ENCODE measurements around the gene TMTC1.

Gene TMTC1

DNA sequence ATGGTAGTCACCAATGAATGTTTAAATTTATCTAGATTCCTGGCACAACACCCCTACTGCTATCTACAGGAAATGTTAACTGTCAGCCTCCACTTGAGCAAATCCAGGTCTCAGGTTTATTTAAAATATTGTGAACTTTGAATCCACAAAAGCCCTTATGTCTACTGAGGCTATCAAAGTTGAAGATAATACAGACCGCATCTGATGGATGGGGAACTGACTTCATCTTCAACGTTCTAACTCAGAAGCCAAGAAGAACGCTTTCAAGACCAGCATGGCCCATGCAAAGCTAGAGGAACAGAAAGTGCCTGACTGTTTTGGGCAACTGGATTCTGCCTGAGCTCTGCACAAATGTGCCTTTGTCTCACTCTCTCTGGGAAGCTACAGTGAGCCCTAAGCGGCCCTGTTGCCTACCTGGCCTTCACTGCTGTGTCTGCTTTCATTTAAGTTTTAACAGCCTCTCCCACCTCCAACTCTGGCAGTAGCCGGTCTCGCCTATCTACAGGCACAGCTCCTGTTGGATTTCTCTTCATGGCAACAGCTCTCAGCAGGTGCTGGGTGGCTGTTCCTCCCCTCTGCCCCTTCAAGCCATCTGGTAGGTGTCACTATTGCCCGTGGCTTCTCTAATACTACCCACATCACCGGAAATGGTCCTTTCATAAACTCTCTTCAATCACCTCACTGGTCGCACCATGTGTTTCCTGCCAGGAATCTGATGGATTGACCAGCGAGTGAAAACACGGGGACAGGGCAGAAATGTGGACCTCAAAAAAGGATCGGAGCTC, 174.1 kb downstream of the TMTC1 start:
- peak; percentile 46 for DNase-seq

DNA sequence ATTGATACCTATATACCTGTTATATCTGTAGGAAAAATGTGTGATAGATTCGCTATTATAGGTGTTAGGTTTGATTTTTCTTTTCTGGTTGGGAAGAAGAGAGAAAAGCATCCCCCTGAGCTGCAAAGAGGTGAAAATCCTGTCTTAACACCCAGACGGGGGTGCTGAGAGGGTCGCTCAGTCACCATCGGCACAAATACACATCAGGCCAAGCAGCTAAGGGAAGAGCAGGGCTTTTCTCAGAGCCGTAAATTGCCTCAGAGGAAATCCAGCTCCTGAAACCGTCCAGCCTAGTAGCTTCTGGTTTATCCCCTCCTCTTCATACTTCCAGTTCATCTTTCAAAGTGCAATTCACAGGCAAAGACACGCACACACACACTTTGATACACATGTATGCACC, 175.2 kb downstream of the TMTC1 start:
- no peak for DNase-seq

DNA sequence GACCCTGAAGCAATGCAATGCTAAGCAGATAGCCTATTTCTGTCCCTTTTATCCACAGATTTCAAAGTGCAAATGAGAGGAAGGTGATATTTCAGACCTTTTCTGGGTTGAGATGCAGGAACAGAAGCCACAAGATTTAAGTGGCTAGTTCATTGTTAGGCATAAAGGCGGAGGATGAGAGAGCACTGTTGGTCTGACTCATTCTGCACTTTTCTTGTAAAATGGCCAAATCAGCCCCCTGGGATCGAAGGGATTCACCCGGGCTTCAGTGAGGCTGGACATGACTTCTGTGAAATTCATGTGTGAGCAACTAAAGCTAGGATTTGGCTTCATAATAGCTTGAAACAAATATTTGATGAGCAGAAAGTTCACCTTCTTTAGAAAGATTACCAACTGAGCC, 184.4 kb downstream of the TMTC1 start:
- no peak for DNase-seq

DNA sequence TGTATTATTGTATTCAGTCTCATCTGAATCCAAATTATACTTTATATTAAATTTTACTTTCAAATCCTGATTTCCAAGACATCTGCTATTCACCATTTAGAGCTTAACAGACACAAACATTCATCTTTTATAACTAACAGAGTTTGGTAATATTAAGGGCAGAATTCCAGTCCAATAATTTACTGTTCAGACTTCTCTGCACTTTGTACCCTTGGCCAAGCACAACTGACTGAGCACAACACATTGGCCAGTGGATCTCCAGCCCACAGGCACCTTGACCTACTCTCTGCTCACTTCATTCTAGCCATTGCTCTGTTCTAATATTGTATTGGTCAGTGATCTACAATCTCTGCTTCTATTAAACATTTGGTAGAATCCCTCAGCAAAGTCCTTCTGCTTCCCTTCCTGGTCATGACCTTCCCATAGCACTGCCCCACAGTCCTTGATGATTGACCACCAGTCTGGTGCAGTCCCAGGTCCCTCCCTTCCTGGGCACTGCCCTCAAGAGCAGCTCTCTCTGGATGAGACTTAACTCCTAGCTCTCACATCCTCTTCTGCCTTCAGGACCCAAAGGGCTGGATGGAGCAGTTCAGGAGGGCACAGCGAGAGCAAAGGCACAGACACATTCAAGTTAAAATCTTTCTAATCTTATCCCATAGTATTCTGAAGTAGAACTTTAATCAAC, 188.5 kb downstream of the TMTC1 start:
- no peak for DNase-seq

DNA sequence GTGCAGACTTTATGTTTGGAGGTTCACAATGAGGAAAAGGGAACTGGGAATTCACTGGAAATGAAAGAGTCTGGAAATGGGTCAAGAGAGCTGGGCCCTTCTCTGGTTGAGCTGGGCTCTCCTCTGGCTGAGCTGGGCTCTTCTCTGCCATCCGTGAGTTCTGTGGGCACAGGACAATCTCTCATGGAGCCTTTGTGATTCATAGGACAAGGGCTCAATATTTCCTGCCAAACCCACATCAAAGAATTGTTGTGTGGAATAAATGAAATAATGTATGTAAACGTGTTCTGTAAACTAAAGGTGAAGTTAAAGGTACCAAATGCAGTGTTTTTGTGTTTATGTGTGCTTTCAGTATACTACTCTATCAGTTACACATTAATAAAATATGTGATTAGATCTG, 190.7 kb downstream of the TMTC1 start:
- no peak for DNase-seq

DNA sequence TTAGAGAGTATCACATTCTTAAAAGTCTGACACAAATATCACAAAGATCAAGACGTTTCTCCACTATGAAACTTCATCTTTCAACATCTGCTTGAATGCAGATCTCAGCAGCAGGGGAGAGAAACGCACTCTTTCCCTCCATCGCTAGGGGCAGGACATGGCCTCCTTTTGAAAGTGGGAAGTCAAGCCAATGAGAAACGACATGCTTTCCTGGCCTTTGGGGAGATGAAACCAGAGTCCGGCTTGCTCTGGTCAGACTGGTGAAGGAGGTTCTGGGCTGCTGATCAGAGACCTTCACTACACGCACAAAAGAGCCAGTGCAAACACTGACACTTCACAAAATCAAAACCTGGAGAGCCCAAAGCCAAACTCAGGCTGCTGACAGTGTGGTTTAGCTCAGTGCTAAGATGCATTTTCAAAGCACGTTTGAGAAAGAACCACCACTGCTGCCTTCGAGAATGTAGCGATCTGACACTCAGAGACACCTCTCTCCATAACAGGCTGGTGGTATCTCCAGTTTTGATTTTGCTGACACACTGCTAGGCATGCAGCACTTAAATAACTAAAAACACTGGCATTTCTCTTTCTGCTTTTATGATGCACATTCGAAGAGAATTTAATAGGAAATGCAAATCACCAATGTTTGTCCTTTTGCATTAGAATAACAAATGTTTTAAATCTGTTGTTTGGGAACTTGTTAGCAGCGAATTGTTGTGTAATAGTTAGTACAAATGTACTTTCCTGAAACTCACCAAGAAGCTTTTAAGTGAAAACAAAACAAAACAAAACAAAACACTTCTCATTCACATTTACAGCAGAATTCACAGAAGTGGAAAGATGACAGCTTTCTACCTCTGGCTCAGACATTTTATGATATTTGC, 192.4 kb downstream of the TMTC1 start:
- DNase-seq = no peak

DNA sequence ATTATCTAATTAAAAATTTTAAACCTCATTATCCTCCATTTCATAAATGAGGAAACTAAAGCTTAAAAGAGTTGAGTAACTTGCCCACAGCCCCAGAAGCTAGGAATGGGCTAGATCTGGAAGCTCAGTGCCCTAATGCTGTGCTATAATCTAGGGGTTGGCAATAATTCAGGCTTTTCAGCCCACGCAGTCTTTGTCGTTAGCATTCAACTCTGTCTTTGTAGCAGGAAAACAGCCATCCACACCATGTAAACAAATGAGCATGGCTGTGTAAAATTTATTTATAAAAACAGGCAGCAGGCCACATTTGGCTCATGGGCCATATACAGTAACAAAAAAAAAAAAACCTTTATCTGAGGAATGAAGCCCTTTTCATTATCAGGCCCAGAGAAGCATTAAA, 193.9 kb downstream of the TMTC1 start:
- no peak for DNase-seq

DNA sequence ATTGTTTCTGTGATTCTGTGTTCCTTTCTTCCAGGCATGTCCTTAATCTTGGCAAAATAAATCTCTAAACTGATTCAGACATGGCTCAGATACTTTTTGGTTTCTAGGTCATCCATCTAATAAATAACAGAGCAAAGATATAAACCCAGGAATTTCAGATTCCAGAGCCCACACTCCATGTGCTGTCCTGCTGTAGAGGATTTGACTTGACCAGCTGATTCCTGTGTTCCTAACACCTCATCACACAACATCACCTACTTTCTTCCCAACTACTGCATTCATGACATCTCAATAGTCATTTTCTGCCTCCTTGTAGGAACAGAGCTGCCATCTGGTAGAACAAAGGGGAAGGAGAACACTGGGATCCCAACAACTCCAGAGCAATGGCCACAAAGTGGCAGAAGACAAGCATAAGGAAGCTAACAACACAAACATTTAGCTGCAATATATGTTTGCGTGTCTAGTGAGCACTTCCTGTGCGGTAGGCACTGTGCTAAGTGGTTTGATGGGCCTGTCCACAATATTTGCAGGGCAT, 194.4 kb downstream of the TMTC1 start:
- no peak for DNase-seq

DNA sequence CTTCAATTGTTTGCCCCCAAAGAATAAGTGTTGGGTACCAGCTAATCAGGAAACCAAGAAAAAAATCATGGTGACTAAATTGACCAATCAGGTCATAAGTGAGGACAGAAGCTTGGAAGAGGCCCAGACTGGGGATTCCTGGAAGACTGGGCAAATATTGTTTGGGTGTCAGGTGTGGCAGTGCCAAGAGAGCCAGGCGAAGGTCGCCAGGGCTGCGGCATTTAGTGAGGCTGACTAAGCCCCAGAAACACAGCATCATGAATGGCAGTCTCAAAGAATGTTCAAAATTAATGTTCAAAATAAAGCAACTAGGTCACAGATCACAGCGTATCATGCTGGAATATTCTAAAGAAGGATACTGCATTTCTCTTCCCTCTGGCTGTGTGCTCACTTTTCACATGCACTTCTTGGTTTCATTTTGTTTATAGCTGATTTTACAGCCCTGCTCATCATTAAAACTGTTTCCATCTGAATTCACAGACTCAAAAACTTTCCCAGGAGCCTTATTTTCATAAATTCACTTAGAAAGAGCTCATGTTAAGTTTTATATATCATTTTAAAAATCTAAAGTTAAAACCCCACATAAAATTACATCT, 201.0 kb downstream of the TMTC1 start:
- no peak for DNase-seq

DNA sequence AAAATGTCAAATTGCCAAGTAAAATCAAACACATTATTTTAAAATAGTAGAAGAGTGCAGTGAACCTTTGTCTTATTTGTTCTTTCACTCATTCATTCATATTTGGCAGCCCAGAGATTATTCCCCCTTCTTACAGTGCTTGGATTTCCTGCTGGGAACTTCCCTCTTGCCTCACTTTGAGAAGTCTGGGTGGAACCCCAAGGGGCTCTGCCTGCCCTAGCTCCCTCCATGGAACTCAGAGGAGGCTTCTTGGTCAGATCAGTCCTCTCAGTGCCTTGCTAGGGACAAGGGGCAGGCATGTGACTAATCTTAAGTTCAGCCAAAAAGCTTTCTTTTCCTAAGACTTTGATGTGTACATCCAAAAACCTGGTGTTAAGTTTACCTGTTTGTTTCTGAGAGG, 201.6 kb downstream of the TMTC1 start:
- DNase-seq = no peak

DNA sequence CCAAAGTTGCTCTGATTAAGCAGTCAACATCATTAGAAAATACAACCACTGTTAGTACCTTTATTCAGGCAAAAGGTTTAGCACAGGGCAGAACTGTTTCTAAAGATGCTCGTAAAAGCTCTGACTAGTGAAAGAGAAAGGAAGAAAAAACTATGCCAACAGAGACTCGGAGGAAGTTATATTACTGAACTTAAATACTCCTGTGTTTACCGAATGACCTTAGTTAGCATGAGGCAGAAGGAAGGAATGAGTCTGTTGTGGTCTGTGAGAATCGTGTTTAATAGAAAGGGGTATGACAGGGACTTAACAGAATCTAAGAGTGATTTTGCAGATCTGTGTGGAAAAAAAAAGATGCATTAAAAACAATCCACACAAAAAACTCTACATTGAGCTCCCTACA, 202.1 kb downstream of the TMTC1 start:
- no peak for DNase-seq

DNA sequence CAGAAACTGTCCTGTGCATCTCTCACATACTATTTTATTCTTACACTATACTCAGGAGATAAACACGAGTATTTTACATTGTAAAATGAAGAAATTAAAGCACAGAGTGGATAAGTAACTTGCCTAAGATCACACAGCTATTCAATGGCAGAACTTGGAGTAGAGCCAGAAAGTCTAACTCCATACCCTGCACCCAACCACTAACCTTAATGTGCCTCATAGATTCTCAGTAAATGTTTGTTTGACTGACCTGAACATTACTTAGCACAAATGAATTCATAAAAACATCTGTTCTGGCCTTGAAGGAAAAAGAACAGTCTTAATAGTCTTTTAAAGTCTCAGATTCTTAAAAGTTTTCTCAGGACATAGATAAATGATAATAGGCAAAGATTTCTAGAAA, 202.8 kb downstream of the TMTC1 start:
- no peak for DNase-seq

DNA sequence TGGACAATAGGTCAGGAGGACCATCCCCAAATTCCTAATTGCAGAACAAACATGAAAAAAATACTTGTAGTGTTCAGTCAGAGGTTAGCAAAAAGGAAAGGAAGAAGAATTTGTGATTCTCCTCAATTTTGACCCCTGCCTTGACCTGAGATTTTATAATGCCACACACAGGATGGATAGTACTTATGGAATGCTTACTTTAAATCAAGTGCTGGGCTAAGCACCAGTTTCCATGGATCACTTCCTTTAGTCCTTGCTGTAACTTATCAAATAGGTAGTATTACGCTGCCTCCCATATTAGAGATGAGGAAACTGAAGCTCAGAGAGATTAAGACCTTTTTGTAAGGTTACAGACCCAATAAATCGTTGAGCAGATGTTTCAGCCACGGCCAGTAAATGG, 205.0 kb downstream of the TMTC1 start:
- DNase-seq = no peak

DNA sequence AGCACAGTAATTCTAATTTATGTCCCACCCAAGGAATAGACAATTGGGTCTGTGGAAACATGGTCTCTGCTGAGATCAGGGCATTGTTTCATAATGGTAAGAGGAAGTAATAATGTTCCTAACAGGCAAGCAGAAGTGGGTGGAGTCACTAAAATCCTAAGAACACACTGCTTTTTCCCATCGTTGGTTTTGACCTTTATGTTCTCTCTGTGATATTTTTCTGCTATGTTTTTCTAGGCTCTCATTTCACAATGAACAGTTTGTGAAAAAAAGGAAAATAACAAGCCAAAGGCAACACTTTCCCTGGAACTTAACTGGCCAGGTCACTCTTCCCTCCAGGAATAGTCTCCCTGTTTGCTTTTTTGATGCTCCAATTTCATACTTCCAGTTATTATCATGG, 205.7 kb downstream of the TMTC1 start:
- no peak for DNase-seq

DNA sequence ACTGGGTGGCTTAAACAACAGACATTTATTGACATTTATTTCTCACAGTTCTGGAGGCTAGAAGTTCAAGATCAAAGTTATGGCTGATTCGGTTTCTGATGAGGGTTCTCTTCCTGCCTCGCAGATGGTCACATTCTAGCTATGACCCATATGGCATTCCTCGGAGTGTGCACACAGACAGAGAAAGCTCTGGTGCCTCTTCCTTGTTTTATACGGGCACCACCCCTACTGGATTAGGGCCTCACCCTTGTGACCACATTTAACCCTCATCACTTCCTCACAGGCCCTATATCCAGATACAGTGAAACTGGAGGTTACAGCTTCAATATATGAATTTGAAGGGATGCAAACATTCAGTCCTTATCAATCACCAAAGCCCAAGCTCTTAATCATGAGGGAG, 209.2 kb downstream of the TMTC1 start:
- no peak for DNase-seq

DNA sequence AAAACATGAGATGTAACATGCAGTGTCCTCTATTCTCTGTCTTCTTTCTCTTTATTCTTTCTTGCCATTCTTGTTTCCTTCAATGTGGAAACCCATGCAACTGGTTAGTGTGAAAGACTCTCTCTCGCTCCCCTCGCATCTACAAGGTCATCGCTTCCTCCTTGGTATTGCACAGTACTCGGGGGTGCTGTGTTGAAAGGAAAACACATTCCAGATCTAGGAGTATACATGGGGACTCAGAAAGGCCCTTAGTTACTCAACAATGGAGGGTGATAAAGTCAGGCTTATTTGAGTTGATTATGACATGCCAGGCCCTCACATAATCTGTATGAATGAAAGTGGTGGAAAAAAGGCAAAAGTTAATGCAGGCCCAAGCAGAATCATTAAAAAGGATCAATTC, 210.8 kb downstream of the TMTC1 start:
- DNase-seq = no peak

DNA sequence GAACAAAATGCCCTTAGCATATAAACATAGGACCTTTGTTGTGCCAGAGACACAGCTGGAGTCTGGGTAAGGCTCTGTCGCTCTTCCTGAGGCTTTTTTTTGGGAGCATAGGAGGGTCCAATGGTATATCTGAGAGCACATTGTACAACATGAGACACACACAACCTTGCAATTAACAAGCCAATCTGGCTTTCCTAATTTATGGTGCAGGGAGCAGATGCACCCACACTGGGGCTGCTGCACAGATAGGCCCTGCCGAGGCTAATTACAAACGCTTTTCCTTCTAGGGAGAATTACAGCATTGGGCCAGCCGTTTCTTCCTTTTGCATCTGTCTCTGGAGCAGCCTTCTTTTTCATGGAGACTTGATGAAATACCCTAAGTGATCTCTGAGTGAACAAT, 211.3 kb downstream of the TMTC1 start:
- DNase-seq = no peak

DNA sequence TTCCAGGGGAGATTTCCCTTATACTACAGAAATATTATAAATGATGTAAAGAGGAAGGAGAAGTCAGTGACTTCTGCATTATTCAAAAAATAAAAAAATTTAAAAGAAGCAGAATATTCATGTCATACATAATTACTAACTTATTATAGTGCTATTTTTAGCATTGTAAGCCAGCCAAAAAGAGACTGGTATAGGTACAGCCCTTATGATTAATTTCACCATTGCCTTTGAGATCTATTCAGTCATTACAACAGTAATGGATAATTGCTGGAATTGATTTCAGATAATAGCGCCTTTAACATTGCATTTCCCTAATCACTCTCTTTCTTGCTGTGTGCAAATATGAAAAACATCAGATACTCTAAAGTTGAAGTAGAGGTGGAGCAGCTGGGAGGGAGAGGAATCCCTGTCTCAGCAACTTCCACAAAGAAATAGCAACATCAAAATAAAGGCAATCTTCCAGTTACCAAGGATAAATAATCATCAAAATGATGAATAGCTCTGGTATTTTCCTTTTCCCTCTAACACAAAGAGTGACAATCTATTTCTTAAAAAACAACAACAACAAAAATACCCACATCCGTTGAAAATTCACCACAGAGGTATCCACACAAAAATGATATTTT, 214.5 kb downstream of the TMTC1 start:
- no peak for DNase-seq

DNA sequence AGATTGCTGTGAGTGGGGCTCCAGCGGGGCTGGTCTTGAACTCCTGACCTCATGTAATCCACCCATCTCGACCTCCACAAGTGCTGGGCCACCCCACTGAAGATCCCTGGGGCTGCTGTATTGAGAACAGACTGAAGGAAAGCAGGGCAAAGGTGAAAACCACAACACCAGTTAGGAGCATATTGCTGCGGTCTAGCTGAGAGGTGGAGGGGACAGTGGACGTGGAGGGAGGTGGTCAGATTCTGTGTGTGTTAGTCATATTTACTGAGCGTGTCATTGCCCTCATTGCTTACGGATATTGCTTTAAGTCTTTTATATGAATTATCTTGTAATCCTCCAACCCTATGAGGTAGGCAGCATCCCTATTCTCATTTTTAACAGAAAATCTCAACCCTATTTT, 217.3 kb downstream of the TMTC1 start:
- DNase-seq = no peak

DNA sequence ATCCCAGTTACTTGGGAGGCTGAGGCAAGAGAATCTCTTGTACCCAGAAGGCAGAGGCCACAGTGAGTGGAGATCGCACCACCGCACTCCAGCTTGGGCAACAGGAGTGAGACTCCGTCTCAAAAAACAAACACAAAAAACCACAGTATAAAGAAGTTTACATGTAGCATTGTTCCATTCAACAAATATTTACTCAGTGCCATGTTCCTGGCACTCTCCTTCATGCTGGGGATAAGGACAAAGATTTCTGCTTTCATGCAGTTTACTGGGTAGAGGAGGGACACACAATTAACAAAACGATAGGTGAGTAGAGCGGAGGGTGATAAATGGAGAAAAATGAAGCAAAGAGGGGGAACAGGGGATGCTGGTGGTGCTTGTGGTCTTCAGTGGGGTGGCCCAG, 218.0 kb downstream of the TMTC1 start:
- no peak for DNase-seq

DNA sequence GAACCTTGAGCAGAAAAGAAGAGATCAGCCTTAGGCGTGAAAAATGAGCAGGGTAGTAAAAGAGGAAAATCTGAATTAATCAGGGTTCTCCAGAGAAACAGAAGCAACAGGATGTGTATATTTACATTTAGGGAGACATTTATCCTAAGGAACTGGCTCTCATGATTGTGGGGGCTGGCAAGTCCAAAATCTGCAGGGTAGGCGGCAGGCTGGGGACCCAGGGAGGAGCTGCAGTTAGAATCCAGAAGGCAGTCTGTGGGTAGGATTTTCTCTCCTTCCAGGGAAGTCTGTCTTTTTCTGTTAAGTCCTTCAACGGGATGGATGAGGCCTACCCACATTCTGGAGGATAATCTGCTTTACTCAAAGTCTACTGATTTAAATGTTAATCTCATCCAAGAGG, 218.8 kb downstream of the TMTC1 start:
- no peak for DNase-seq

DNA sequence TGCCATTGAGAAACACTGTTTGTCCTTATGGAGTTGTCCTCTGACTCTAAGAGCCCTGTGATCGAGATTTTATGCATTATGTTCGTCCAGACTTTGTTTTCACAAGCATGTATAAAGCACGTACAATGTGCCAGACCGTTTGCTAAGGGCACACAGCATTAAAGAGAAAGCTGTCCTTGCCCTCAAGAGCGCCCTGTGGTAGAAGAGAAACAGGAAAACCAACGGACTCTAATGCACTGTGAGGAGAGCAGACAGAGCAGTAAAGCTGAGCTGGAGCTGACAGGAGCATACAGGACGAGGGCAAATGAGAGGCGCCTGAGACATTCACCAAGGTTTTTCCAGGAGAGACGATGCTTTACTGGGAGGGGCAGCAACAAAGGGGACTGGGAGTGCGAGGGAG, 220.1 kb downstream of the TMTC1 start:
- no peak for DNase-seq

DNA sequence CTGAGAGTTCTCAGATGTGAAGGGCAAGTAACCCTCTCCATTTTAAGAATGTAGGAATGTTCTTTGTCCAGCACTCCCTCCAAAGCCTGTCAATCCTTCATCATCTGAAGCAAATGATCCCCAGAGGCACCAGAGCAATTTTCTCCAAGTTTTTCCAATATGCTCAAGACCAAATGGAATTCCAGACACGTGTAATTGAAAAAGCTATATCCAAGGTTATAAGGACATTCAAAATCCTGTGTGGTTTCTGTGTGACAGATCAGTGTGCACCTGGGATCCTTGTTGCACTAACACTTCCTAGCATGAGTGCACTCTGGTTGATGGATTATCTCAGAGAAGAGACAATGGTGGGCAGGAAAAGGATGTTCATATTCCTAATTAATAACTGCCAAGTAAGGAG, 220.7 kb downstream of the TMTC1 start:
- no peak for DNase-seq

All from NCI-H226 (cell line).